GM12878 (cell line): ENCODE results near the gene MOXD1. TPM values are rescaled to one million over a fixed set of nuclear protein-coding genes. Genes with fewer than 3 reads are reported as not detected.
A peak's percentile ranks its signal among the peaks of the same experiment; 100 is the strongest.

Source experiments
- ATAC-seq: fragments of 200-7000 bp; cut with Tn5 transposase; 3 replicates; pipeline ENCODE4 v1.9.1; 2020; ENCODE audit warnings: mild to moderate bottlenecking, moderate library complexity
- BruUV-seq: library from RNA; stranded (reverse); fragments of 400-500 nt; replicated peaks from 2 replicates; lab custom pipeline; 2021; lab: Mats Ljungman, UMichigan
- CTCF ChIA-PET: fragments of 300-600 bp; sonication (Branson Sonifier 250); formaldehyde crosslinking; extraction: SDS; loops from one replicate; lab custom pipeline; 2021; ENCODE audit warnings: inconsistent platforms; lab: Yijun Ruan, JAX
- POLR2A ChIA-PET: fragments of 350-600 bp; formaldehyde crosslinking; extraction: SDS; loops from one replicate; lab custom pipeline; 2021; ENCODE audit warnings: inconsistent platforms; lab: Charles Lee
- RAD21 ChIA-PET: fragments of 300-600 bp; sonication (Branson Sonifier 250); formaldehyde crosslinking; loops from one replicate; lab custom pipeline; 2023; ENCODE audit warnings: antibody characterized with exemption; ENCODE audit not compliant: unreplicated experiment; lab: Charles Lee
- SMC1A ChIA-PET: fragments of 300-600 bp; sonication (Branson Sonifier 250); formaldehyde crosslinking; loops from one replicate; lab custom pipeline; 2023; ENCODE audit not compliant: unreplicated experiment, uncharacterized antibody; lab: Charles Lee
- DNase-seq: peaks from one replicate; pipeline ENCODE4 v3.0.0-alpha.2; 2011; ENCODE audit warnings: low read depth, low spot score
- FAIRE-seq: peaks from 3 replicates; lab custom pipeline; 2011; peaks lifted over from hg19 to GRCh38; lab: Jason Lieb, UNC
- H2AFZ ChIP-seq: 2 replicates; pipeline ENCODE4 v1.6.0; 2011; ENCODE audit warnings: low read depth, low read length, control low read depth; ENCODE audit not compliant: control insufficient read depth
- H3K27ac ChIP-seq: 2 replicates; pipeline ENCODE4 v1.5.1; 2011; ENCODE audit warnings: control low read depth; ENCODE audit not compliant: control insufficient read depth, insufficient read depth
- H3K27me3 ChIP-seq, 2 experiments: replicated peaks in 1 of 2; 2 replicates each; pipeline versions ENCODE4 v1.6.0 to v1.6.1; 2011; ENCODE audit warnings: low read length in 1 of 2; ENCODE audit not compliant: control insufficient read depth in 2 of 2, insufficient read depth in 2 of 2
- H3K36me3 ChIP-seq, 2 experiments: 2 replicates each; pipeline ENCODE4 v1.5.1; 2011; ENCODE audit warnings: low read length in 1 of 2; ENCODE audit not compliant: control insufficient read depth in 2 of 2, insufficient read depth in 2 of 2
- H3K4me1 ChIP-seq: 2 replicates; pipeline ENCODE4 v1.6.1; 2011; ENCODE audit warnings: mild to moderate bottlenecking, low read length, moderate library complexity, mixed read lengths; ENCODE audit not compliant: control insufficient read depth, insufficient read depth
- H3K4me2 ChIP-seq: 2 replicates; pipeline ENCODE4 v1.6.0; 2011; ENCODE audit warnings: control low read depth; ENCODE audit not compliant: control insufficient read depth, insufficient read depth
- H3K4me3 ChIP-seq: fragments of 200-600 bp; sonication (generic); 2 replicates; pipeline ENCODE4 v1.5.1; 2016
- H3K79me2 ChIP-seq: 2 replicates; pipeline ENCODE4 v1.6.0; 2011; ENCODE audit warnings: low read length; ENCODE audit not compliant: control insufficient read depth, insufficient read depth
- H3K9ac ChIP-seq: 2 replicates; pipeline ENCODE4 v1.8.0; 2011; ENCODE audit warnings: low read length, control low read depth, mixed read lengths; ENCODE audit not compliant: control insufficient read depth, insufficient read depth
- H3K9me3 ChIP-seq: replicated peaks from 3 replicates; pipeline ENCODE4 v1.5.1; 2011; ENCODE audit warnings: mild to moderate bottlenecking, low read length; ENCODE audit not compliant: control insufficient read depth, insufficient read depth
- H4K20me1 ChIP-seq: 2 replicates; pipeline ENCODE4 v1.6.0; 2011; ENCODE audit not compliant: control insufficient read depth, insufficient read depth
- CBX5 ChIP-seq: sonication (generic); IDR thresholded peaks from 2 replicates; pipeline ENCODE4 v1.6.1; 2016; ENCODE audit warnings: low read depth, moderate library complexity, mild to moderate bottlenecking, inconsistent platforms
- EP300 ChIP-seq, 2 experiments: fragments of 150-350 bp in 1 of 2; IDR thresholded peaks; 2 replicates each; pipeline ENCODE4 v1.6.1; 2011 to 2012; ENCODE audit warnings: low read depth in 2 of 2, low read length in 2 of 2, borderline replicate concordance in 1 of 2, improper control_type of control experiment in 1 of 2, inconsistent platforms in 1 of 2; ENCODE audit not compliant: control insufficient read depth in 1 of 2
- IRF3 ChIP-seq: fragments of 450-650 bp; IDR thresholded peaks from 2 replicates; pipeline ENCODE4 v1.6.1; 2014; ENCODE audit warnings: mild to moderate bottlenecking
- MXI1 ChIP-seq: fragments of 150-350 bp; IDR thresholded peaks from 2 replicates; pipeline ENCODE4 v1.6.1; 2011; ENCODE audit warnings: low read depth, mild to moderate bottlenecking, inconsistent platforms, low read length, improper control_type of control experiment
- NBN ChIP-seq: fragments of 450-650 bp; IDR thresholded peaks from 2 replicates; pipeline ENCODE4 v1.6.1; 2016
- PML ChIP-seq: IDR thresholded peaks from 2 replicates; pipeline ENCODE4 v1.6.1; 2012; ENCODE audit warnings: low read length, inconsistent platforms
- WGBS: methylation state at CpG from one replicate; pipeline ENCODE4 v1.1.6; 2016; ENCODE audit warnings: low lambda C conversion rate; ENCODE audit not compliant: insufficient replicate concordance, insufficient coverage; ENCODE audit errors: missing lambda C conversion rate; 5-methylcytosine and 5-hydroxymethylcytosine counted together
- in situ Hi-C: fragments of 300-500 bp; cut with MboI; formaldehyde crosslinking; loops from 9 replicates; pipeline ENCODE4 v1.14.3; 2018; ENCODE audit warnings: mixed read lengths
- intact Hi-C: fragments of 100-400 bp; cut with micrococcal nuclease; formaldehyde crosslinking; loops from one replicate; pipeline ENCODE4 v1.14.2; 2022; ENCODE audit not compliant: unreplicated experiment
- polyA plus RNA-seq, 11 experiments: library from polyadenylated mRNA; depleted of rRNA in 4 of 11; unstranded in 6 of 11; stranded (reverse) in 5 of 11; fragments of >200 nt; fragmentation: Nextera tagmentation in 4 of 11; fragmentation: Illumina TruSeq in 1 of 11; extraction: Ambion mirVana in 4 of 11; extraction: Trizol in 1 of 11; gene quantifications; 1 replicate in 1 of 11; 2 replicates in 10 of 11; pipeline versions ENCODE4 v1.2.1 to v1.2.3, GENCODE V29; 2011 to 2016; ENCODE audit warnings: inconsistent platforms in 2 of 11, missing spikeins in 2 of 11, low read depth in 1 of 11
- total RNA-seq, 4 experiments: library from RNA; depleted of rRNA in 3 of 4; stranded (reverse); fragments of >200 nt in 3 of 4; fragmentation: Illumina TruSeq in 1 of 4; extraction: Trizol in 1 of 4; gene quantifications; 2 replicates each; pipeline versions ENCODE4 v1.2.1 to v1.2.3, GENCODE V29; 2013 to 2021

Gene MOXD1
- total and polyA plus RNA-seq, 10 of the 15 experiments (the other 5 are each of a cell fraction or from before 2014, with no cell fraction given) = 0.03 to 2.1 (median 0.64) TPM

GRCh38 chr6:132320007-132320406 is 81.3 kb downstream of the MOXD1 start (continued):
- TF ChIP-seq IRF3 = no peak
- TF ChIP-seq NBN = no peak
- no peak for TF ChIP-seq PML
- no peak for TF ChIP-seq MXI1

GRCh38 chr6:132316970-132317369 is 84.3 kb downstream of the MOXD1 start:
- ChIA-PET RAD21 (interaction anchor here (0.7 kb wide), 1 partner anchor 140 kb away, joined by 3 read pairs; no protein-coding TSS in a partner anchor), POLR2A (no interaction called here), CTCF (interaction anchor here (1.1 to 1.6 kb wide), 3 partner anchors 9 to 21 kb away, joined by 3 to 5 read pairs (median 3); no protein-coding TSS in a partner anchor), SMC1A (interaction anchor here (1.0 to 1.1 kb wide), 3 partner anchors 10 to 21 kb away, joined by 3 read pairs; no protein-coding TSS in a partner anchor)
- no TSS peak for BruUV-seq
- H3K27ac ChIP-seq = no peak overlapping the region
- H3K27me3 ChIP-seq = no peaks in the 10 kb centered on the region
- H3K4me3 ChIP-seq = no peak overlapping the region
- 35% methylated on average over 1 of the region's 1 CpG for WGBS
- no peaks in the 10 kb centered on the region for H3K79me2 ChIP-seq
- peaks cover 5% of the 10 kb centered on the region; the same call in 2 of the 3 replicates for H3K9me3 ChIP-seq
- no peak for TF ChIP-seq EP300 (IDR thresholded peaks at IDR 0.05; ENCODE audit: borderline replicate concordance in 1 of 2, control insufficient read depth in 1 of 2, low read depth in 2 of 2, low read length in 2 of 2)
- 0 out of 2 replicates have a peak, but pooled peaks have one; percentile 65 for TF ChIP-seq CBX5
- H4K20me1 ChIP-seq = no peaks in the 10 kb centered on the region
- H2AFZ ChIP-seq = no peak overlapping the region
- ATAC-seq = no peak
- no peaks in the 10 kb centered on the region for H3K4me1 ChIP-seq
- no peak overlapping the region for H3K9ac ChIP-seq
- FAIRE-seq = no peak
- no peaks in the 10 kb centered on the region for H3K36me3 ChIP-seq
- in situ Hi-C loops = no loop called here
- H3K4me2 ChIP-seq = no peak overlapping the region
- no peak for DNase-seq
- intact Hi-C loops = no loop called here
